ENCODE results near the gene GNA12. TPM values are rescaled to one million over a fixed set of nuclear protein-coding genes. Genes with fewer than 3 reads are reported as not detected.
"Not testable (repeated sequence)": the region's sequence is repeated elsewhere in the genome, so short reads cannot be mapped to it uniquely, and the experiment has no call there.

GNA12 gene
- total RNA-seq, 3 donors from 2014 or later (not counting 1 experiment from before 2014, with no cell fraction given), result 12.6 to 20.2 (median 19.5) TPM

DNA sequence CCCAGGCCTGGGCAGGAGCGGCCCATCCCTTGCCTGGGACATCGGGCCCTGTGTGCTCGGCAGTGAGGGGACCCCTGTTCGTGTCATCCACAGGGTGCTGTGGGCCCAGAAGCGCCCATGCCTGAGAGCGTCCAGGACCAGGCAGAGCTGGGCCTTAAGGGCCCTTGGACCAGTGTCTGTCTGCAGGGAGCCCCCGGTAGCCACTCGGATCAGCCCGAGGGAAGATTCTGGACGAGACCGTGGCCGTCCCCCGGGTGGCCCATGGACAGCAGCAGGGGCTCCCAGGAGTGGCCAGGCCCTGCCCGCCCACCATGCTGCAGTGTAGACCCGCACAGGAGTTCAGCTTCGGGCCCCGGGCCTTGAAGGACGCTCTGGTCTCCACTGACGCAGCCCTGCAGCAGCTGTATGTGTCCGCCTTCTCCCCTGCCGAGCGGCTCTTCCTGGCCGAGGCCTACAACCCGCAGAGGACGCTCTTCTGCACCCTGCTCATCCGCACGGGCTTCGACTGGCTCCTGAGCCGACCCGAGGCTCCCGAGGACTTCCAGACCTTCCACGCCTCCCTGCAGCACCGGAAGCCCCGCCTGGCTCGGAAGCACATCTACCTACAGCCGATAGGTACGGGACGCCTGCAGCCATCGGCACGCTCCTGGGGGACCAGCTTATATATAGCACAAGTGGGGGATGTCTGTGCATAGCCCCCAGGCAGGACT, 143.8 kb downstream of the GNA12 start:
- peaks cover 29% of the 10 kb centered on the region for H3K4me1 ChIP-seq (ENCODE audit: control insufficient read depth, insufficient read depth, low read length)
- H3K9me3 ChIP-seq (ENCODE audit: control insufficient read depth, insufficient read depth, low read length), result no peaks in the 10 kb centered on the region
- H3K4me3 ChIP-seq (ENCODE audit: low read length), result no peak overlapping the region
- intact Hi-C loops (cut with micrococcal nuclease), result no loop called here
- WGBS (ENCODE audit: insufficient coverage), result 97% methylated on average over 40 of the region's 40 CpGs
- no peak overlapping the region for H3K27ac ChIP-seq (ENCODE audit: low read length)
- peak overlapping the region in 1 of 2 donors; percentile 77 for H3K27ac Mint-ChIP-seq
- peaks cover 17 to 24% of the 10 kb centered on the region in 2 donors for H3K27me3 Mint-ChIP-seq (ENCODE audit: low read depth in 2 of 2)
- peaks cover 24 to 35% of the 10 kb centered on the region in 2 donors for H3K4me1 Mint-ChIP-seq
- H3K9me3 Mint-ChIP-seq, result no peaks in the 10 kb centered on the region
- TF ChIP-seq, protein P1, sequence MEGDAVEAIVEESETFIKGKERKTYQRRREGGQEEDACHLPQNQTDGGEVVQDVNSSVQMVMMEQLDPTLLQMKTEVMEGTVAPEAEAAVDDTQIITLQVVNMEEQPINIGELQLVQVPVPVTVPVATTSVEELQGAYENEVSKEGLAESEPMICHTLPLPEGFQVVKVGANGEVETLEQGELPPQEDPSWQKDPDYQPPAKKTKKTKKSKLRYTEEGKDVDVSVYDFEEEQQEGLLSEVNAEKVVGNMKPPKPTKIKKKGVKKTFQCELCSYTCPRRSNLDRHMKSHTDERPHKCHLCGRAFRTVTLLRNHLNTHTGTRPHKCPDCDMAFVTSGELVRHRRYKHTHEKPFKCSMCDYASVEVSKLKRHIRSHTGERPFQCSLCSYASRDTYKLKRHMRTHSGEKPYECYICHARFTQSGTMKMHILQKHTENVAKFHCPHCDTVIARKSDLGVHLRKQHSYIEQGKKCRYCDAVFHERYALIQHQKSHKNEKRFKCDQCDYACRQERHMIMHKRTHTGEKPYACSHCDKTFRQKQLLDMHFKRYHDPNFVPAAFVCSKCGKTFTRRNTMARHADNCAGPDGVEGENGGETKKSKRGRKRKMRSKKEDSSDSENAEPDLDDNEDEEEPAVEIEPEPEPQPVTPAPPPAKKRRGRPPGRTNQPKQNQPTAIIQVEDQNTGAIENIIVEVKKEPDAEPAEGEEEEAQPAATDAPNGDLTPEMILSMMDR (IDR thresholded peaks at IDR 0.05), result no peak
- H3K36me3 ChIP-seq (ENCODE audit: control insufficient read depth, insufficient read depth, low read length), result no peaks in the 10 kb centered on the region
- ATAC-seq, result no peak
- H3K4me3 Mint-ChIP-seq, result peak overlapping the region; percentile 65
- DNase-seq, result no peak
- no peaks in the 10 kb centered on the region for H3K36me3 Mint-ChIP-seq
- H3K27me3 ChIP-seq (ENCODE audit: control insufficient read depth, insufficient read depth, low read length), result peaks cover 2% of the 10 kb centered on the region

GRCh38 chr7:2699289-2699620, 144.9 kb downstream of the GNA12 start:
- Histone ChIP-seq H3K9me3 (ENCODE audit: control insufficient read depth, insufficient read depth, low read length) (no peaks in the 10 kb centered on the region), H3K36me3 (ENCODE audit: control insufficient read depth, insufficient read depth, low read length) (no peaks in the 10 kb centered on the region), H3K4me1 (ENCODE audit: control insufficient read depth, insufficient read depth, low read length) (peaks cover 29% of the 10 kb centered on the region), H3K27me3 (ENCODE audit: control insufficient read depth, insufficient read depth, low read length) (peaks cover 2% of the 10 kb centered on the region), H3K27ac (ENCODE audit: low read length) (no peak overlapping the region), H3K4me3 (ENCODE audit: low read length) (no peak overlapping the region)
- ATAC-seq (no peak), DNase-seq (no peak)
- Mint-ChIP-seq H3K27me3 (ENCODE audit: low read depth in 2 of 2) (peaks cover 17 to 19% of the 10 kb centered on the region in 2 donors), H3K4me1 (peaks cover 24 to 35% of the 10 kb centered on the region in 2 donors), H3K27ac (peak overlapping the region; percentile 70 to 77), H3K36me3 (no peaks in the 10 kb centered on the region), H3K9me3 (no peaks in the 10 kb centered on the region), H3K4me3 (peak overlapping the region; percentile 80)
- TF ChIP-seq, protein P1 (IDR thresholded peaks at IDR 0.05), result no peak
- WGBS (ENCODE audit: insufficient coverage), result 23% methylated on average over 15 of the region's 15 CpGs
- intact Hi-C loops (cut with micrococcal nuclease), result loop anchor here (1.0 to 2.0 kb wide), 2 partner anchors 12 to 146 kb away; partner anchors contain the start of gene GNA12

GRCh38 chr7:2698581-2699288, 145.4 kb downstream of the GNA12 start:
- Histone ChIP-seq H3K9me3 (ENCODE audit: control insufficient read depth, insufficient read depth, low read length) (no peaks in the 10 kb centered on the region), H3K36me3 (ENCODE audit: control insufficient read depth, insufficient read depth, low read length) (no peaks in the 10 kb centered on the region), H3K4me1 (ENCODE audit: control insufficient read depth, insufficient read depth, low read length) (peaks cover 29% of the 10 kb centered on the region), H3K4me3 (ENCODE audit: low read length) (no peak overlapping the region), H3K27ac (ENCODE audit: low read length) (no peak overlapping the region), H3K27me3 (ENCODE audit: control insufficient read depth, insufficient read depth, low read length) (peaks cover 2% of the 10 kb centered on the region)
- H3K4me3 Mint-ChIP-seq, result peak overlapping the region; percentile 80
- 7% methylated on average over 17 of the region's 18 CpGs for WGBS (ENCODE audit: insufficient coverage)
- TF ChIP-seq, protein P1 (IDR thresholded peaks at IDR 0.05), result no peak
- intact Hi-C loops (cut with micrococcal nuclease), result loop anchor here (1.0 to 2.0 kb wide), 2 partner anchors 13 to 146 kb away; partner anchors contain the start of gene GNA12
- H3K27ac Mint-ChIP-seq, result peak overlapping the region; percentile 70 to 77
- ATAC-seq (peak; percentile 87 to 90 (median 88)), DNase-seq (peak; percentile 45 to 85)
- peaks cover 15 to 17% of the 10 kb centered on the region in 2 donors for H3K27me3 Mint-ChIP-seq (ENCODE audit: low read depth in 2 of 2)
- no peaks in the 10 kb centered on the region for H3K9me3 Mint-ChIP-seq
- H3K36me3 Mint-ChIP-seq, result no peaks in the 10 kb centered on the region
- peaks cover 24 to 35% of the 10 kb centered on the region in 2 donors for H3K4me1 Mint-ChIP-seq

DNA sequence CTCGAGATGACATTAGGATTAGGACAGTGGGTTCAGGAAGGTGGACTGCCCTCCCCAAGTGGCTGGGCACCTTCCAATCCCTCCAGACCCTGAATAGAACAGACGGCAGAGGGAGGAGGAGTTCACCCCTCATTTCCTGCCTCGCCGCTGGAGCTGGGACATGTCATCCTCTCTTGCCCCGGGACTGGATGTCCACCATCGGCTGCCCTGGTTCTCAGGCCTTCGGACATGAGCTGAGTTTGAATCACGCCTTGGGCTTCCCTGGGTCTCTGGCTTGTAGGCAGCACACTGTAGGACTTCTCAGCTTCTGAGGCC, 150.0 kb downstream of the GNA12 start:
- Histone ChIP-seq H3K4me1 (ENCODE audit: control insufficient read depth, insufficient read depth, low read length) (peaks cover 33% of the 10 kb centered on the region), H3K27me3 (ENCODE audit: control insufficient read depth, insufficient read depth, low read length) (peaks cover 11% of the 10 kb centered on the region)
- H3K27ac Mint-ChIP-seq; H3K27ac ChIP-seq (ENCODE audit: low read length); H3K4me3 Mint-ChIP-seq; DNase-seq; H3K9me3 Mint-ChIP-seq; H3K36me3 Mint-ChIP-seq; H3K4me3 ChIP-seq (ENCODE audit: low read length); H3K9me3 ChIP-seq (ENCODE audit: control insufficient read depth, insufficient read depth, low read length); H3K36me3 ChIP-seq (ENCODE audit: control insufficient read depth, insufficient read depth, low read length); intact Hi-C loops (cut with micrococcal nuclease); ATAC-seq: not testable (repeated sequence)
- peaks cover 21 to 25% of the 10 kb centered on the region in 2 donors for H3K4me1 Mint-ChIP-seq
- H3K27me3 Mint-ChIP-seq (ENCODE audit: low read depth in 2 of 2), result peaks cover 18 to 26% of the 10 kb centered on the region in 2 donors
- WGBS (ENCODE audit: insufficient coverage), result 92% methylated on average over 8 of the region's 8 CpGs

DNA sequence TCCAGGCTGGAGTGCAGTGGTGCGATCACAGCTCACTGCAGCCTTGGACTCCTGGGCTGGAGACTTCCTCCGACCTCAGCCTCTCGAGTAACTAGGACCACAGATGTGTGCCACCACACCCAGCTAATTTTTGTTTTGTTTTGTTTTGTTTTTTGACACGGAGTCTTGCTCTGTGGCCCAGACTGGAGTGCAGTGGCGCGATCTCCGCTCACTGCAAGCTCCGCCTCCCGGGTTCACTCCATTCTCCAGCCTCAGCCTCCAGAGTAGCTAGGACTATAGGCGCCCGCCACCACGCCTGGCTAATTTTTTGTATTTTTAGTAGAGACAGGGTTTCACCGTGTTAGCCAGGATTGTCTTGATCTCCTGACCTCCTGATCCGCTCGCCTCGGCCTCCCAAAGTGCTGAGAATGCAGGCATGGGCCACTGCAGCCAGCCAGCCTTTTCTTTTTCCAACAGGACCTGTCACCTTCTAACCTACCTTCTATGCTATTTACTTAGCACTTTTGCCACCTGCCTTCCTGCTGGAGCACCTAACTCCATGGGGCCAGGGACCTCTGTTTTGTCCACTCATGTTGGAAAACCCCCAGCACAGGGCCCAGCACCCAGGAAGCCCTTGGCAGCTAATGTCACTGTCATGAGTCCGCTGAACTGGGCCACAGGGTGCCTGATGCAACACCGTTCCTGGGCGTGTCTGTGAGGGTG, 150.5 kb downstream of the GNA12 start:
- H3K9me3 Mint-ChIP-seq; DNase-seq; H3K27ac Mint-ChIP-seq; intact Hi-C loops (cut with micrococcal nuclease); H3K36me3 Mint-ChIP-seq; H3K27ac ChIP-seq (ENCODE audit: low read length); H3K36me3 ChIP-seq (ENCODE audit: control insufficient read depth, insufficient read depth, low read length); H3K9me3 ChIP-seq (ENCODE audit: control insufficient read depth, insufficient read depth, low read length); H3K4me3 ChIP-seq (ENCODE audit: low read length); ATAC-seq; H3K4me3 Mint-ChIP-seq: not testable (repeated sequence)
- Histone ChIP-seq H3K4me1 (ENCODE audit: control insufficient read depth, insufficient read depth, low read length) (peaks cover 33% of the 10 kb centered on the region), H3K27me3 (ENCODE audit: control insufficient read depth, insufficient read depth, low read length) (peaks cover 16% of the 10 kb centered on the region)
- WGBS (ENCODE audit: insufficient coverage), result 92% methylated on average over 19 of the region's 19 CpGs
- Mint-ChIP-seq H3K27me3 (ENCODE audit: low read depth in 2 of 2) (peaks cover 23 to 31% of the 10 kb centered on the region in 2 donors), H3K4me1 (peaks cover 21 to 25% of the 10 kb centered on the region in 2 donors)

Measured in natural killer cell (primary cell).